ENCODE measurements around the gene PRPF38B. TPM values are rescaled to one million over a fixed set of nuclear protein-coding genes. Genes with fewer than 3 reads are reported as not detected.

Gene PRPF38B
- total and polyA plus RNA-seq, 4 donors, result 9.5 to 20.9 (median 14.3) TPM

GRCh38 chr1:108734171-108734865, 42.2 kb downstream of the PRPF38B start:
- Histone ChIP-seq H3K36me3 (ENCODE audit: control insufficient read depth in 4 of 4, insufficient read depth in 3 of 4, low read depth in 1 of 4, low read length in 3 of 4) (no peaks in the 10 kb centered on the region), H3K27ac (ENCODE audit: low read depth in 1 of 2, low read length in 2 of 2) (no peak overlapping the region), H3K4me1 (ENCODE audit: control insufficient read depth in 4 of 4, insufficient read depth in 4 of 4, low read length in 3 of 4) (no peaks in the 10 kb centered on the region), H3K9ac (ENCODE audit: low read depth in 1 of 2, low read length in 2 of 2) (no peak overlapping the region), H3K9me3 (ENCODE audit: control insufficient read depth in 4 of 4, low read length in 3 of 4) (no peaks in the 10 kb centered on the region), H3K27me3 (ENCODE audit: control insufficient read depth in 4 of 4, insufficient read depth in 4 of 4, low read length in 3 of 4) (peaks cover 0 to 7% (median 0%) of the 10 kb centered on the region in 4 donors), H3K4me3 (ENCODE audit: low read depth in 1 of 3, low read length in 3 of 3) (no peak overlapping the region)
- WGBS, result 93% methylated on average over 1 of the region's 1 CpG
- no peak for DNase-seq (ENCODE audit: low spot score)
- TF ChIP-seq GABPA (IDR thresholded peaks at IDR 0.05 in 1 of 2, conservative IDR thresholded peaks at IDR 0.05 in 1 of 2) (no peak), RAD21 (IDR thresholded peaks at IDR 0.05) (no peak)

GRCh38 chr1:108742253-108742652, 50.1 kb downstream of the PRPF38B start:
- TF ChIP-seq REST (IDR thresholded peaks at IDR 0.05) (no peak), SP1 (IDR thresholded peaks at IDR 0.05) (no peak), FOXA1 (IDR thresholded peaks at IDR 0.05) (no peak), RAD21 (IDR thresholded peaks at IDR 0.05) (no peak), ZBTB33 (IDR thresholded peaks at IDR 0.05) (no peak), HNF4G (IDR thresholded peaks at IDR 0.05) (no peak), HNF4A (conservative IDR thresholded peaks at IDR 0.05) (no peak), CTCF (IDR thresholded peaks at IDR 0.05; ENCODE audit: low read depth, low read length, missing input control) (no peak), JUND (IDR thresholded peaks at IDR 0.05) (no peak)
- no peak overlapping the region for H3K4me3 ChIP-seq (ENCODE audit: low read depth in 1 of 3, low read length in 3 of 3)
- H3K9ac ChIP-seq (ENCODE audit: low read depth in 1 of 2, low read length in 2 of 2), result no peak overlapping the region
- no peak overlapping the region for H3K27ac ChIP-seq (ENCODE audit: low read depth in 1 of 2, low read length in 2 of 2)
- H3K36me3 ChIP-seq (ENCODE audit: control insufficient read depth in 4 of 4, insufficient read depth in 3 of 4, low read depth in 1 of 4, low read length in 3 of 4), result no peaks in the 10 kb centered on the region
- no peaks in the 10 kb centered on the region for H3K27me3 ChIP-seq (ENCODE audit: control insufficient read depth in 4 of 4, insufficient read depth in 4 of 4, low read length in 3 of 4)
- DNase-seq (ENCODE audit: low spot score), result no peak
- no peaks in the 10 kb centered on the region for H3K9me3 ChIP-seq (ENCODE audit: control insufficient read depth in 4 of 4, low read length in 3 of 4)
- 86% methylated on average over 6 of the region's 6 CpGs for WGBS
- peaks cover 0 to 2% (median under 1%) of the 10 kb centered on the region in 4 donors for H3K4me1 ChIP-seq (ENCODE audit: control insufficient read depth in 4 of 4, insufficient read depth in 4 of 4, low read length in 3 of 4)

All from liver (tissue), 9 donors.